HepG2 (cell line): Measurements from ENCODE around the gene XPOT. TPM values are rescaled to one million over a fixed set of nuclear protein-coding genes. Genes with fewer than 3 reads are reported as not detected.

Experiments
- ATAC-seq: fragments of 200-7000 bp; cut with Tn5 transposase; 3 replicates; pipeline ENCODE4 v1.9.1; 2020; ENCODE audit warnings: mild to moderate bottlenecking, moderate library complexity
- BruUV-seq: library from RNA; stranded (reverse); fragments of 400-500 nt; replicated peaks from 2 replicates; lab custom pipeline; 2021; lab: Mats Ljungman, UMichigan
- CTCF ChIA-PET: fragments of 300-600 bp; formaldehyde crosslinking; extraction: SDS; loops from one replicate; lab custom pipeline; 2021; ENCODE audit warnings: low total read pairs, inconsistent platforms, low intra/inter-chr PET ratio; lab: Yijun Ruan, JAX
- POLR2A ChIA-PET: fragments of 350-600 bp; sonication (Branson Sonifier 250); formaldehyde crosslinking; loops from one replicate; lab custom pipeline; 2020; ENCODE audit warnings: antibody characterized with exemption, inconsistent platforms; lab: Yijun Ruan, JAX
- DNase-seq: peaks from one replicate; pipeline ENCODE4 v3.0.0-alpha.2; 2015; ENCODE audit warnings: low spot score
- FAIRE-seq: peaks from 3 replicates; lab custom pipeline; 2011; peaks lifted over from hg19 to GRCh38; lab: Jason Lieb, UNC
- H2AFZ ChIP-seq: one replicate; pipeline ENCODE4 v1.6.1; 2011; ENCODE audit warnings: low read length, inconsistent platforms
- H3K27ac ChIP-seq: fragments of 300-600 bp; 3 replicates; pipeline ENCODE4 v1.8.0; 2011; ENCODE audit warnings: mixed run types, mild to moderate bottlenecking, mixed read lengths, low read length, inconsistent platforms; ENCODE audit not compliant: insufficient read depth; ENCODE audit errors: extremely low read length
- H3K27me3 ChIP-seq, 2 experiments: fragments of 200-600 bp in 1 of 2; 2 replicates in 1 of 2; 3 replicates in 1 of 2; pipeline versions ENCODE4 v1.6.0 to v1.8.0; 2011; ENCODE audit warnings: low read length in 2 of 2, mild to moderate bottlenecking in 2 of 2, moderate library complexity in 2 of 2, inconsistent platforms in 1 of 2; ENCODE audit not compliant: insufficient read depth in 2 of 2, control insufficient read depth in 1 of 2
- H3K36me3 ChIP-seq, 2 experiments: fragments of 200-600 bp in 1 of 2; replicated peaks in 1 of 2; 2 replicates in 1 of 2; 3 replicates in 1 of 2; pipeline versions ENCODE4 v1.5.1 to v1.8.0; 2011; ENCODE audit warnings: low read length in 2 of 2, inconsistent platforms in 1 of 2; ENCODE audit not compliant: insufficient read depth in 2 of 2, control insufficient read depth in 1 of 2
- H3K4me1 ChIP-seq: 2 replicates; pipeline ENCODE4 v1.5.1; 2012; ENCODE audit warnings: low read length, inconsistent platforms; ENCODE audit not compliant: insufficient read depth
- H3K4me2 ChIP-seq: 2 replicates; pipeline ENCODE4 v1.6.0; 2011; ENCODE audit warnings: low read depth, low read length, inconsistent platforms
- H3K4me3 ChIP-seq, 3 experiments: fragments of 200-600 bp in 1 of 3; sonication (generic), shearing (Covaris generic) in 1 of 3; replicated peaks in 1 of 3; 2 replicates each; pipeline ENCODE4 v1.5.1; 2011 to 2016; ENCODE audit warnings: low read length in 3 of 3, inconsistent platforms in 2 of 3, low read depth in 2 of 3, mild to moderate bottlenecking in 2 of 3, control low read depth in 1 of 3, mixed read lengths in 1 of 3; ENCODE audit not compliant: insufficient read depth in 1 of 3
- H3K79me2 ChIP-seq: one replicate; pipeline ENCODE4 v1.6.1; 2011; ENCODE audit warnings: low read length, inconsistent platforms; ENCODE audit not compliant: insufficient read depth
- H3K9ac ChIP-seq: 2 replicates; pipeline ENCODE4 v1.6.0; 2011; ENCODE audit warnings: mild to moderate bottlenecking, low read depth, low read length, inconsistent platforms; ENCODE audit not compliant: insufficient read depth
- H3K9me3 ChIP-seq: 2 replicates; pipeline ENCODE4 v1.5.1; 2012; ENCODE audit warnings: mild to moderate bottlenecking, low read length
- H4K20me1 ChIP-seq: 2 replicates; pipeline ENCODE4 v1.6.0; 2011; ENCODE audit warnings: inconsistent platforms, mild to moderate bottlenecking, low read length, moderate library complexity; ENCODE audit not compliant: insufficient read depth
- CSRNP2 ChIP-seq: sonication (generic); formaldehyde crosslinking; conservative IDR thresholded peaks from 2 replicates; pipeline ENCODE4 v1.8.0; 2022; ENCODE audit warnings: low read depth, missing genetic modification reagents
- HES4 ChIP-seq: sonication (generic); formaldehyde crosslinking; IDR thresholded peaks from 2 replicates; pipeline ENCODE4 v1.9.0; 2021; ENCODE audit warnings: mild to moderate bottlenecking, missing genetic modification reagents, borderline replicate concordance
- HNF4A ChIP-seq: sonication (generic); formaldehyde crosslinking; IDR thresholded peaks from 2 replicates; pipeline ENCODE4 v1.4.0; 2020; ENCODE audit warnings: missing genetic modification reagents
- KDM6A ChIP-seq: IDR thresholded peaks from 2 replicates; pipeline ENCODE4 v1.6.1; 2016; ENCODE audit warnings: low read depth
- MTERF4 ChIP-seq: sonication (generic); formaldehyde crosslinking; IDR thresholded peaks from 2 replicates; pipeline ENCODE4 v1.8.0; 2023; ENCODE audit warnings: mild to moderate bottlenecking, missing genetic modification reagents
- NFATC3 ChIP-seq: sonication (generic); formaldehyde crosslinking; IDR thresholded peaks from 2 replicates; pipeline ENCODE4 v1.5.1; 2020; ENCODE audit warnings: mild to moderate bottlenecking, missing genetic modification reagents
- PBX2 ChIP-seq: IDR thresholded peaks from 2 replicates; pipeline ENCODE4 v1.6.1; 2016; ENCODE audit warnings: control low read depth
- POLR2A ChIP-seq, 2 experiments: IDR thresholded peaks; 2 replicates each; pipeline ENCODE4 v1.6.1; 2011; ENCODE audit warnings: low read depth in 2 of 2, low read length in 2 of 2, mild to moderate bottlenecking in 1 of 2, moderate library complexity in 1 of 2; ENCODE audit not compliant: insufficient read depth in 1 of 2
- RBM22 ChIP-seq: fragments of 200-400 bp; formaldehyde crosslinking; optimal IDR thresholded peaks from 2 replicates; pipeline ENCODE3; 2017; ENCODE audit warnings: mild to moderate bottlenecking, low read length, moderate library complexity
- SMAD3 ChIP-seq: sonication (generic); formaldehyde crosslinking; IDR thresholded peaks from 2 replicates; pipeline ENCODE4 v1.4.0; 2020; ENCODE audit warnings: missing genetic modification reagents
- SOX13 ChIP-seq, 3 experiments: fragments of 450-650 bp in 1 of 3; sonication (generic) in 1 of 3; formaldehyde crosslinking in 1 of 3; IDR thresholded peaks in 2 of 3; conservative IDR thresholded peaks in 1 of 3; 2 replicates each; pipeline versions ENCODE4 v1.5.0 to v1.6.1; 2016 to 2020; ENCODE audit warnings: antibody characterized with exemption in 1 of 3, mild to moderate bottlenecking in 1 of 3, missing compliant biosample characterization in 1 of 3, missing genetic modification reagents in 1 of 3, moderate library complexity in 1 of 3
- TAF1 ChIP-seq: sonication (generic); formaldehyde crosslinking; IDR thresholded peaks from 2 replicates; pipeline ENCODE4 v1.4.0; 2020; ENCODE audit warnings: missing genetic modification reagents
- TEAD2 ChIP-seq: sonication (generic); formaldehyde crosslinking; IDR thresholded peaks from 2 replicates; pipeline ENCODE4 v1.9.0; 2021; ENCODE audit warnings: missing genetic modification reagents
- ZFP36L2 ChIP-seq: sonication (generic); formaldehyde crosslinking; IDR thresholded peaks from 2 replicates; pipeline ENCODE4 v1.4.0; 2020; ENCODE audit warnings: missing genetic modification reagents
- ZNF616 ChIP-seq: sonication (generic); formaldehyde crosslinking; IDR thresholded peaks from 2 replicates; pipeline ENCODE4 v1.5.0; 2020; ENCODE audit warnings: low read depth, mild to moderate bottlenecking, missing genetic modification reagents
- ZNF761 ChIP-seq: sonication (generic); formaldehyde crosslinking; conservative IDR thresholded peaks from 2 replicates; pipeline ENCODE4 v1.4.0; 2020; ENCODE audit warnings: mild to moderate bottlenecking, missing genetic modification reagents
- WGBS: methylation state at CpG from one replicate; pipeline ENCODE4 v1.1.6; 2017; ENCODE audit warnings: low lambda C conversion rate; 5-methylcytosine and 5-hydroxymethylcytosine counted together
- in situ Hi-C: cut with HindIII; loops from 2 replicates; pipeline ENCODE4 v1.10.0; 2017; ENCODE audit warnings: low pct_unique_long_range_greater_than_20kb; ENCODE audit not compliant: extremely low pct_ligation_motif_present
- intact Hi-C: fragments of 100-400 bp; cut with micrococcal nuclease; formaldehyde crosslinking; loops from one replicate; pipeline ENCODE4 v1.10.0; 2022; ENCODE audit not compliant: unreplicated experiment
- polyA plus RNA-seq, 8 experiments: library from polyadenylated mRNA; depleted of rRNA in 3 of 8; stranded (reverse) in 7 of 8; unstranded in 1 of 8; fragments of >200 nt; fragmentation: Illumina TruSeq in 4 of 8; extraction: Trizol in 4 of 8; gene quantifications; 2 replicates each; pipeline versions ENCODE4 v1.2.1 to v1.2.3, GENCODE V29; 2011 to 2016; ENCODE audit warnings: low read depth in 4 of 8, missing spikeins in 1 of 8, mixed read lengths in 1 of 8; ENCODE audit not compliant: insufficient read depth in 1 of 8
- total RNA-seq, 5 experiments: library from RNA; depleted of rRNA; stranded (reverse); fragments of >200 nt; fragmentation: Illumina TruSeq; extraction: Trizol; gene quantifications; 2 replicates each; pipeline ENCODE4 v1.2.3, GENCODE V29; 2016; ENCODE audit warnings: low read depth in 1 of 5
- TF ChIP-seq, protein P1 (sequence below): sonication (generic); formaldehyde crosslinking; IDR thresholded peaks from 2 replicates; pipeline ENCODE4 v1.8.0; 2022; ENCODE audit warnings: missing genetic modification reagents, low read depth, mild to moderate bottlenecking, borderline replicate concordance
- TF ChIP-seq, protein P2 (sequence below): sonication (generic); formaldehyde crosslinking; IDR thresholded peaks from 2 replicates; pipeline ENCODE4 v1.8.0; 2022; ENCODE audit warnings: missing genetic modification reagents, mild to moderate bottlenecking, moderate library complexity, borderline replicate concordance

Gene XPOT
- total and polyA plus RNA-seq, 2 of the 13 experiments (the other 11 are each of a cell fraction or from before 2014, with no cell fraction given): 93.8 to 102 TPM

GRCh38 chr12:64452559-64453329 is 48.6 kb downstream of the XPOT start:
- FAIRE-seq (peak; percentile 67), ATAC-seq (peak; percentile 57), DNase-seq (peak; percentile 52)
- Histone ChIP-seq H3K27ac (peak overlapping the region; percentile 85), H3K4me2 (peak overlapping the region; percentile 75), H2AFZ (no peak overlapping the region), H3K4me1 (peaks cover 42% of the 10 kb centered on the region), H3K9ac (peak overlapping the region; percentile 89), H3K79me2 (peaks cover 49% of the 10 kb centered on the region), H3K27me3 (no peaks in the 10 kb centered on the region), H4K20me1 (peaks cover 5% of the 10 kb centered on the region; the same call in 1 of the 2 replicates), H3K9me3 (no peaks in the 10 kb centered on the region), H3K36me3 (peaks cover 0 to 19% of the 10 kb centered on the region in 2 experiments), H3K4me3 (peak overlapping the region; percentile 90 to 98 (median 96))
- BruUV-seq: TSS peak; percentile 54
- in situ Hi-C loops: no loop called here
- intact Hi-C loops: loop anchor here (5.0 kb wide), 2 partner anchors 45 to 245 kb away; no protein-coding TSS in a partner anchor
- under 1% methylated on average over 16 of the region's 16 CpGs for WGBS
- ChIA-PET POLR2A (no interaction called here), CTCF (no interaction called here)
- TF ChIP-seq TAF1 (CRISPR knock-in tag): no peak
- no peak for TF ChIP-seq ZNF761 (CRISPR knock-in tag)
- TF ChIP-seq, protein P1, sequence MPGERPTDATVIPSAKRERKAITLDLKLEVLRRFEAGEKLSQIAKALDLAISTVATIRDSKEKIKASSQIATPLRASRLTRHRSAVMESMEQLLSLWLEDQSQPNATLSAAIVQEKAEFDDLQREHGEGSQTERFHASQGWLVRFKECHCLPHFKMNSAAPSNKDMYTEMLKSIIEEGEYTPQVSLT (CRISPR knock-in tag): no peak
- TF ChIP-seq ZNF616 (CRISPR knock-in tag): no peak
- TF ChIP-seq HES4 (CRISPR knock-in tag): no peak
- no peak for TF ChIP-seq PBX2 (CRISPR knock-in tag)
- TF ChIP-seq HNF4A (CRISPR knock-in tag): no peak; the same call in 1 of the 2 replicates
- TF ChIP-seq KDM6A (CRISPR knock-in tag): no peak
- no peak for TF ChIP-seq TEAD2 (CRISPR knock-in tag)
- no peak for TF ChIP-seq NFATC3
- TF ChIP-seq, protein P2, sequence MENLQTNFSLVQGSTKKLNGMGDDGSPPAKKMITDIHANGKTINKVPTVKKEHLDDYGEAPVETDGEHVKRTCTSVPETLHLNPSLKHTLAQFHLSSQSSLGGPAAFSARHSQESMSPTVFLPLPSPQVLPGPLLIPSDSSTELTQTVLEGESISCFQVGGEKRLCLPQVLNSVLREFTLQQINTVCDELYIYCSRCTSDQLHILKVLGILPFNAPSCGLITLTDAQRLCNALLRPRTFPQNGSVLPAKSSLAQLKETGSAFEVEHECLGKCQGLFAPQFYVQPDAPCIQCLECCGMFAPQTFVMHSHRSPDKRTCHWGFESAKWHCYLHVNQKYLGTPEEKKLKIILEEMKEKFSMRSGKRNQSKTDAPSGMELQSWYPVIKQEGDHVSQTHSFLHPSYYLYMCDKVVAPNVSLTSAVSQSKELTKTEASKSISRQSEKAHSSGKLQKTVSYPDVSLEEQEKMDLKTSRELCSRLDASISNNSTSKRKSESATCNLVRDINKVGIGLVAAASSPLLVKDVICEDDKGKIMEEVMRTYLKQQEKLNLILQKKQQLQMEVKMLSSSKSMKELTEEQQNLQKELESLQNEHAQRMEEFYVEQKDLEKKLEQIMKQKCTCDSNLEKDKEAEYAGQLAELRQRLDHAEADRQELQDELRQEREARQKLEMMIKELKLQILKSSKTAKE (CRISPR knock-in tag): no peak
- no peak for TF ChIP-seq ZFP36L2
- peak in 1 of 2 experiments; percentile 25; a peak in 1 of 4 replicates for TF ChIP-seq POLR2A (IDR thresholded peaks at IDR 0.05; ENCODE audit: insufficient read depth in 1 of 2, low read depth in 2 of 2, low read length in 2 of 2)
- TF ChIP-seq SMAD3: no peak
- TF ChIP-seq CSRNP2 (CRISPR knock-in tag): no peak
- TF ChIP-seq RBM22: no peak
- TF ChIP-seq MTERF4: no peak
- TF ChIP-seq SOX13 (IDR thresholded peaks at IDR 0.05): no peak
- TF ChIP-seq SOX13 (CRISPR knock-in tag; conservative IDR thresholded peaks at IDR 0.05 in 1 of 2, IDR thresholded peaks at IDR 0.05 in 1 of 2): no peak
